Measurements from ENCODE around the gene NELFB.

DNA sequence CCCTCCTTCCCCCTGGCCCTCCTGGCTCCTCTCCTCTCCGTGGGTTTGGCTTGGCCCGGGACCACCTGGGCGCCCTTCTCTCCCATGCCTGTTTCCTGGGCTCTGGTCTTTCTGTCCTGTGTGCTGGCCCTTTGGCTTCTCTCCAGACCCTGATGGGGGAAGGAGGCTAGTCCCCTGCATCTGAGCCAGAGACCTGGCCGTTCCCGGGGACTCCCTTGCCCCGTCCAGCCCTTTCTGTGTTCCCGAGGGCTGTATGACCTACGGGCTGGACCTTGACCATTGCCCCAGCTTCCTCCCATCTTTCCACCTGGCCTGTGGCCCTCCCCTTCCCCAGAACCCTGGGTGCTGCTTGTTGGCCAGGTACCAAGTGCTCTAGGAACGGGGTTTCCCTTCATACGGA lies 8.4 kb downstream of the NELFB start:
- no peak for TF ChIP-seq GABPA (IDR thresholded peaks at IDR 0.05 in 1 of 2, conservative IDR thresholded peaks at IDR 0.05 in 1 of 2)
- no peak for TF ChIP-seq SP1 (IDR thresholded peaks at IDR 0.05)
- TF ChIP-seq, protein P1, sequence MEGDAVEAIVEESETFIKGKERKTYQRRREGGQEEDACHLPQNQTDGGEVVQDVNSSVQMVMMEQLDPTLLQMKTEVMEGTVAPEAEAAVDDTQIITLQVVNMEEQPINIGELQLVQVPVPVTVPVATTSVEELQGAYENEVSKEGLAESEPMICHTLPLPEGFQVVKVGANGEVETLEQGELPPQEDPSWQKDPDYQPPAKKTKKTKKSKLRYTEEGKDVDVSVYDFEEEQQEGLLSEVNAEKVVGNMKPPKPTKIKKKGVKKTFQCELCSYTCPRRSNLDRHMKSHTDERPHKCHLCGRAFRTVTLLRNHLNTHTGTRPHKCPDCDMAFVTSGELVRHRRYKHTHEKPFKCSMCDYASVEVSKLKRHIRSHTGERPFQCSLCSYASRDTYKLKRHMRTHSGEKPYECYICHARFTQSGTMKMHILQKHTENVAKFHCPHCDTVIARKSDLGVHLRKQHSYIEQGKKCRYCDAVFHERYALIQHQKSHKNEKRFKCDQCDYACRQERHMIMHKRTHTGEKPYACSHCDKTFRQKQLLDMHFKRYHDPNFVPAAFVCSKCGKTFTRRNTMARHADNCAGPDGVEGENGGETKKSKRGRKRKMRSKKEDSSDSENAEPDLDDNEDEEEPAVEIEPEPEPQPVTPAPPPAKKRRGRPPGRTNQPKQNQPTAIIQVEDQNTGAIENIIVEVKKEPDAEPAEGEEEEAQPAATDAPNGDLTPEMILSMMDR (IDR thresholded peaks at IDR 0.05; ENCODE audit: low read depth, low read length, missing input control), result no peak
- TF ChIP-seq, protein P2, sequence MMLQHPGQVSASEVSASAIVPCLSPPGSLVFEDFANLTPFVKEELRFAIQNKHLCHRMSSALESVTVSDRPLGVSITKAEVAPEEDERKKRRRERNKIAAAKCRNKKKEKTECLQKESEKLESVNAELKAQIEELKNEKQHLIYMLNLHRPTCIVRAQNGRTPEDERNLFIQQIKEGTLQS (IDR thresholded peaks at IDR 0.05), result no peak
- no peak for TF ChIP-seq JUND (IDR thresholded peaks at IDR 0.05)
- no peak for TF ChIP-seq RAD21 (IDR thresholded peaks at IDR 0.05)
- TF ChIP-seq, protein P3, sequence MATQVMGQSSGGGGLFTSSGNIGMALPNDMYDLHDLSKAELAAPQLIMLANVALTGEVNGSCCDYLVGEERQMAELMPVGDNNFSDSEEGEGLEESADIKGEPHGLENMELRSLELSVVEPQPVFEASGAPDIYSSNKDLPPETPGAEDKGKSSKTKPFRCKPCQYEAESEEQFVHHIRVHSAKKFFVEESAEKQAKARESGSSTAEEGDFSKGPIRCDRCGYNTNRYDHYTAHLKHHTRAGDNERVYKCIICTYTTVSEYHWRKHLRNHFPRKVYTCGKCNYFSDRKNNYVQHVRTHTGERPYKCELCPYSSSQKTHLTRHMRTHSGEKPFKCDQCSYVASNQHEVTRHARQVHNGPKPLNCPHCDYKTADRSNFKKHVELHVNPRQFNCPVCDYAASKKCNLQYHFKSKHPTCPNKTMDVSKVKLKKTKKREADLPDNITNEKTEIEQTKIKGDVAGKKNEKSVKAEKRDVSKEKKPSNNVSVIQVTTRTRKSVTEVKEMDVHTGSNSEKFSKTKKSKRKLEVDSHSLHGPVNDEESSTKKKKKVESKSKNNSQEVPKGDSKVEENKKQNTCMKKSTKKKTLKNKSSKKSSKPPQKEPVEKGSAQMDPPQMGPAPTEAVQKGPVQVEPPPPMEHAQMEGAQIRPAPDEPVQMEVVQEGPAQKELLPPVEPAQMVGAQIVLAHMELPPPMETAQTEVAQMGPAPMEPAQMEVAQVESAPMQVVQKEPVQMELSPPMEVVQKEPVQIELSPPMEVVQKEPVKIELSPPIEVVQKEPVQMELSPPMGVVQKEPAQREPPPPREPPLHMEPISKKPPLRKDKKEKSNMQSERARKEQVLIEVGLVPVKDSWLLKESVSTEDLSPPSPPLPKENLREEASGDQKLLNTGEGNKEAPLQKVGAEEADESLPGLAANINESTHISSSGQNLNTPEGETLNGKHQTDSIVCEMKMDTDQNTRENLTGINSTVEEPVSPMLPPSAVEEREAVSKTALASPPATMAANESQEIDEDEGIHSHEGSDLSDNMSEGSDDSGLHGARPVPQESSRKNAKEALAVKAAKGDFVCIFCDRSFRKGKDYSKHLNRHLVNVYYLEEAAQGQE (IDR thresholded peaks at IDR 0.05), result no peak
- no peak for TF ChIP-seq TAF1 (conservative IDR thresholded peaks at IDR 0.05)
